OCI-M1 (cell line): Measurements from ENCODE around the gene CIDEC.
A peak's percentile ranks its signal among the peaks of the same experiment; 100 is the strongest.
"Not testable (repeated sequence)": the region's sequence is repeated elsewhere in the genome, so short reads cannot be mapped to it uniquely, and the experiment has no call there.

Experiments used
- DNase-seq: peaks from one replicate; lab custom pipeline; 2025; lab: John Stamatoyannopoulos, UW

CIDEC gene

GRCh38 chr3:9901967-9902366 lies 21.9 kb upstream of the CIDEC start:
- no peak for DNase-seq

GRCh38 chr3:9900965-9901415 lies 20.9 kb upstream of the CIDEC start:
- DNase-seq = not testable (repeated sequence)

DNA sequence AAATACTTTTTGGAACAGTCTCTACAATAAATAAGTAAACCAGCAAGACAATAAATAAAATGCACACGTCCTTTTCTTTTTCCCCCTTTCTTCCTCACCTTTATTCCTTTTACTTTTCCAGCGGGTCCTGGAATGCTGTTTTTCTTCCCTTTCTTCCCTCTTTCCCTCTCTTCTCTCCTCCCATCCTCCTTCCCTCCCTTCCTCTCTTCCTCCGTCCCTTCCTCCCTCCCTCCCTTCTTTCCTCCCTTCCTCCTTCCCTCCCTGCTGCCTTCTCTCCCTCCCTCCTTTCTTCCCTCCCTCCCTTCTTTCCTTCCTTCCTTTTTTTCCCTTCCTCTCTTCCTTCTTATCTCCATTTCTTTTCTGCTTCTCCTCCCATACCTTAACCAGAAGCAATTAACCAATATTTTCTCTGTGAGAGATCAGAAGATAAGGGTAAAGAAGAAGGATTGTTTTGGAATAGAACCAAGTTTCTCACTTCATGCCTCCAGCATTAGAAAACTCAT lies 19.3 kb upstream of the CIDEC start:
- DNase-seq = no peak

GRCh38 chr3:9898467-9899241 lies 18.6 kb upstream of the CIDEC start:
- DNase-seq = no peak

DNA sequence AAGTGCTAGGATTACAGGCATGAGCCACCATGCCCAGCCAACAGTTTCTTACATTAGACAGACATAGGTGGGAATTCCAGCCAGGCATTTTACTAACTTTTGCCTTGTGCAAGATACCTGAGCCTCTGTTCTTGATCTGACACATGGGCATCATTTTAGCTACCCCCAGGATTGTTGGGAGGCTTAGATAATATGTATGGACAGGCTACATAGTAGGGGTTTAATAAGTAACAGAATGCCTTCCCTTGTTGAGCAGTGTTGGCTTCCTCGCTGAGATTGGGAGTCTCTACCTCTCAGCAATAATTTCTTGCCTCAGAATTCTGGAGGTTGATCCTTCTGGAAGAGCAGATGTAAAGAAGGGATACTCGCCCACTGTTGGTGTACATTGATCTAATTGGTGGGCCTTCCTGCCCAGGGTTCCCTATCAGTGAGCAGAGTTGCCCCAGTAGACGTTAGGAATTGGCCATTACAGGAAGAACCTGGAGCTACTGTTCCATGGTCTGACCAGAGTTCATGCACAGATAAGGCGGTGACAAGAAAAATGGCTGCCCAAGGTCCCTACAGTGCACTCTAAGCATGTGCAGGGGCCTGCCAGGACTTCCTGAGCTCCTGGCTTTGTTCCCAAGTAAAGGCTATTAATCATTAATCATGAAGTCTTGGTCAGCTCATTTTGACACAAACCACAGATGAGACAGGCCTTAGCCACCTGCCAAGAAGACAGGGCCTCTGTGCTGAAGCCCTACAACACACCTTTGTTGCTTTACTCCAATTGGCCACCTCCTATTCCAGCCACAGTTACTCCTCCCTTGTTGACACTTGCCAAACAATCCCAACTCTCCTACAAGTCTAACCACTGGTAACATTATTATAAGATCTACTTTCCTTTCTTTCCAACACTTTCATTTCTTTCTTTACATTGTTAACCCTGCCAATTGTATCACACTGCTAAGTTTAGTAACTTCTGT lies 17.6 kb upstream of the CIDEC start:
- DNase-seq = peak; percentile 34

DNA sequence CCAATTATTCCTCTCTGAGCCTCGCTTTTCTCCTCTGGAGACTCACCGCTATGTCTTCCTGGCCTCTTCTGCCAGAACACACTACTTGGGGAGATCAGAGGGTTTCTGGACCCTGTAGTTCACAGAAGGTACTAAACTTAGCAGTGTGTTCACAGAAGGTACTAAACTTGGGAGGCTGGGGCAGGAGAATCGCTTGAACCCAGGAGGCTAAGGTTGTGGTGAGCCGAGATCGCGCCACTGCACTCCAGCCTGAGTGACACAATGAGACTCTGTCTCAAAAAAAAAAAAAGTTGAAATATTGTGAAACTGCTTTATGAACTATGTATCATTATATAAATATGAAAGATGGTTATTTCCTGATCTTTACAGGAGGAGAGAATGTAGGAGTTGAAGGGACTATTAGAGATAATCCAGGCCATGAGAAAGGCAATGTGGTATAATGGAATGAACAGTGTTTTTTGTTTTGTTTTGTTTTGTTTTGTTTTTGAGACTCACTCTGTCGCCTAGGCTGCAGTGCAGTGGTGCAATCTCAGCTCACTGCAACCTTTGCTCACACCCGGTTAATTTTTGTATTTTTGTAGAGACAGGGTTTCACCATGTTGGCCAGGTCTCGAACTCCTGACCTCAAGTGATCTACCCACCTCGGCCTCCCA lies 16.8 kb upstream of the CIDEC start:
- not testable (repeated sequence) for DNase-seq

GRCh38 chr3:9895715-9896114 lies 15.7 kb upstream of the CIDEC start:
- not testable (repeated sequence) for DNase-seq

DNA sequence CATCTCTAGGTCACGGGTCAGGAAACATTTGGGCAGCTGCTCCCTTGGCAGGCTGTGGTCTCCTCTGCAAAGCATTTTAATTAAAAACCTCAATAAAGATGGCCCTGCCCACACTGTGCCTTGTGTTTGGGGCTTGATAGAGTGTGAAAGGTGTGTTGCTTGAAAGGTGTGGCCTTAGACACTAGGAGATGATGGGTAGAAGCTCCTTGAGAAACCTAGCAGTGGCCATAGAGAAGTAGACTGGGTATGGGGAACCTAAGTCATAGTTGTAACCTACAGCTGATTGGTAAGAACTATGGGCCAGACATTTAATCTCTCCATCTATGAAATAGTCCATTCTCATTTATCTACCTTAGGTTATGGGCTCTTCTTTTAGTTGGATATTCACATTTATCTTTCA lies 13.7 kb upstream of the CIDEC start:
- DNase-seq = no peak

- no peak for DNase-seq
Observed at GRCh38 chr3:9891072-9891622, 11.1 kb upstream of the CIDEC start.

DNA sequence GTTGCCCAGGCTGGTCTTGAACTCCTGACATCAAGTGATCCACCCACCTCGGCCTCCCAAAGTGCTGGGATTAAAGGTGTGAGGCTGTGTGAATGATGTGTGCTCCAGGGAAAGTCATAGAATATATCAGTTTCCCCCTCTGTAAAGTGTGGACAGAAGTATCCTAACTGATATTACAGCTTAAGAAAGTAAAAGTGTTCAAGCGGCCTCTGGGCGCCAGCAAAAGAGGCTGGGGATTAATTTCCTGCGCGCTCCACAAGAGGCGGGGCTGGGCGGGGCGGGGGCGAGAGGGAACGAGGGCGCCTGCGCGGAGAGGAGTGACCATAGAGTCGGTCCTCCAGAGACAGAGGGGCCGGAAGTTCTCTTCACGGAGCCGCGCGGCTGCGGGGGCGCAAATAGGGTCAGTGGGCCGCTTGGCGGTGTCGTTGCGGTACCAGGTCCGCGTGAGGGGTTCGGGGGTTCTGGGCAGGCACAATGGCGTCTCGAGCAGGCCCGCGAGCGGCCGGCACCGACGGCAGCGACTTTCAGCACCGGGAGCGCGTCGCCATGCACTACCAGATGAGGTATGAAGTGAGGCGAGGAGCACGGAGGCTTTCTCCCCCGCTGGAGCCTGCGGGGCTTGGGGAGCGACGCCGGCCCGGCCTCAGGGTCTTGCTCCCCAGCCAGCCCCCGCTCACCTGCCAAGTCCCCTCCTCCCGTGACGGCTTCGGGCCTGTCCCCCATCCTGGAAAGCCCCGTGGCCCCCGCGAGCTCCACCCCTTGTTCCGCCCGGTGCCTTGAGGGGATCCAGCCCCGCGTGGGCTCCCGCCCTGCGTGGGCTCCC lies 10.4 kb upstream of the CIDEC start, which contains the start of gene JAGN1:
TSS of gene JAGN1 (plus strand) at position 362 of the 823 bp plus-strand sequence. CDS start at position 475, 113 bp downstream.
- DNase-seq = peak; percentile 96

GRCh38 chr3:9889405-9889804 lies 9.4 kb upstream of the CIDEC start:
- DNase-seq = no peak

- DNase-seq = no peak
Observed at GRCh38 chr3:9888540-9888939, 8.5 kb upstream of the CIDEC start.

DNA sequence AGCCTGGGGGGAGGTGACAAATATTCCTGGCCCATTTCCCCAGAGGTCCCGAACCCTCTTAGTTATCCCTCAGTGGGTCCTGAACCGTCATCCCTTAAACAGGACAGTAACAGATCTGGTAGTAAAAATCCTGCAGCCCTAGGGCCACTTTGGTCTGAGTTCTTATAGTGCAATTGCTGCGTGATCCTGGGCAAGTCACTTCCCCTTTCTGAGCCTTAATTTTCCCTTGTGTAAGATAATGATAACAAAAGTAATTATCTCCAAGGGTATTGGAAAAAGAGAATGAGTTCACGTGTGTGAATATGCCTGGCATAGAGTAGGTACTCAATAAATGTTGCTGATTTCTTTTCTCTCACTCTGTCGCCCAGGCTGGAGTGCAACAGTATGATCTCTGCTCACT lies 7.4 kb upstream of the CIDEC start:
- peak; percentile 72 for DNase-seq

- DNase-seq = no peak
Observed at GRCh38 chr3:9886328-9886727, 6.3 kb upstream of the CIDEC start.

DNA sequence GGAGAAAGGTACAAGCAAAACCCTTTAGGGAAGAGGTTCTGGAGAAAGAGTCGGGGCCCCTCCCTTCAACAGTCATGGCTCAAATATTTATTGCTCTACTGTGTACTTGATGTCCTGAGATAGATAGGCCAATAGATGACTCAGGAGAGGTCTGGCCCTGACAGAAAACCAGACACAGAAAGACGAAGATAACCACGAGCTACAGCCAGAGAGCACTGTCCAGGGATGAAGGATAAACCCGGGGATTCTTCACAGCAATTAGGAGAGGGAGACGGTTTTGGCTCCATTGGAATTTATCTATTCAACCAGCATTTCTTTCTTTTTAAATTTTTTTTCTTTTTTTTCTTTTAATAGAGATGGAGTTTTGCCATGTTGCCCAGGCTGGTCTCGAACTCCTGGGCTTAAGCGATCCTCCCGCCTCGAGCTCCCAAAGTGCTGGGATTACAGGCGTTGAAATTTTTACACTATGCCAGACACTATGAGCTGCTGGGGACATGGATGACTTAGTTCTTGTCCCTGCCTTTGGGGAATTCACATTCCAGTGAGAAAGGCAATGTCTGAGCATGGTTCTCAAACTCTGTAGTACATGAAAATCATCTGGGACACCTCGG lies 4.6 kb upstream of the CIDEC start:
- DNase-seq = peak; percentile 71

DNA sequence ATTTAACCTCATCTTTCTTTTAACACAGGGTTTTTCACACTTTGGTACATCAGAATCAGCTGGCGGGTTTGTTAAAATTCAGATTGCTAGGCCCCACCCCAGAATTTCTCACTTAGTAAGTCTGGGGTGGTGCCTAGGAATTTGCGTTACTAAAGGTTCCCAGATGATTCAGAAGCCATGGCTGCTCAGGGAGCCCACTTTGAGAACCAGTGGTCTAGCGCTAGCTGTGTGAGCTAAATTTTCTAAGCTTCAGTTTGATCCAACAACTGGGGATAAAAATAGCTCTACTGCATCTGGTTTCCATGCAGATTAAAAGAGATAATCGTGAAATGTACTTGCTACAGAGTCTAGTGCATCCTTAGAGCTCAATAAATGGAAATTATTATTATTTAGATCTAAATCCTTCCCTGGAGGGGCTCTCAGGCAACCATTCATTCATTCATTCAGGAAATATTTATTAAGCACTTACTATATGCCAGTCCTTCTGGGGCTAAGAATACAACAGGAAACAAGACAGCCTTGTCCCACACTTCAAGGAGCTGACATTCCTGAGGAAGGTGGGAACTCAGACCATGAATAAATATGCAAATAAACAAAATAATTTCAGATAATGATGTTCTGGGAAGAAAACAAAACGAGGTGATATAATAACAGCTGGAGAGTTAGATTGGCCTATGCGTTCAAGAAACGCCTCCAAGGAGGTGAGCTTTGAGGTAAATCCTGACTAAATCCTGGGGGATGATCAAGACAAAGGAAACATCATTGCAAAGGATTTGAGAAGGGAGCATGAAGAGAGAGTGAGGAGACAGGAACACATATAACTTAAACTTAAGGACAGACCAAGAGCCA lies 3.9 kb upstream of the CIDEC start:
- DNase-seq = no peak

GRCh38 chr3:9881441-9881840 lies 1.4 kb upstream of the CIDEC start:
- DNase-seq = no peak

GRCh38 chr3:9878700-9879099 lies 1.4 kb downstream of the CIDEC start:
- DNase-seq = no peak

DNA sequence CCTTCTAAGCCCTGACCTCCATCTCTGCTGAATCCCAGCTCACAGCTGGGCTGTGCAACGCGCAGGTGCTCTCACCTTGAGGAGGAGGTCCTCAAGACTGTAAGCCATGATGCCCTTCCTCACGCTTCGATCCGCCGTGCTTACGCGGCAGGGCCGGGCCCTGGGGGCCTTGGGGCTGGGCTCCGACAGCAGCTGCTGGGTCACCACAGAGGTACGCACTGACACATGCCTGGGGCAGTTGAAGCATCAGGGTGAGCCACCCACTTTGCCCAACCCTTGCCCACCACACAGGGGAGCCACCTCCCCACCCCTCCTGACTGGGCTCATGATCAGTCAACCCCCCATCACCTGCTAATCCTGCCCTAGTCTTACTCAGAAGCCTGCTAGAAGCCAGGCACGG lies 3.1 kb downstream of the CIDEC start:
- no peak for DNase-seq
